HEK293 (cell line): ENCODE data around the gene STARD3.

Experiments
- PRDM1 ChIP-seq: fragments of 450-650 bp; formaldehyde crosslinking; IDR thresholded peaks from 2 replicates; pipeline ENCODE4; 2016; ENCODE audit warnings: missing biosample characterization, missing genetic modification characterization
- SCRT1 ChIP-seq: fragments of 450-650 bp; formaldehyde crosslinking; IDR thresholded peaks from 2 replicates; pipeline ENCODE4 v1.5.1; 2016; ENCODE audit warnings: missing biosample characterization, missing genetic modification characterization, borderline replicate concordance
- SCRT2 ChIP-seq: fragments of 450-650 bp; formaldehyde crosslinking; IDR thresholded peaks from 2 replicates; pipeline ENCODE4 v1.5.1; 2016; ENCODE audit warnings: missing biosample characterization, missing genetic modification characterization
- ZFP3 ChIP-seq: fragments of 450-650 bp; formaldehyde crosslinking; IDR thresholded peaks from 2 replicates; pipeline ENCODE4 v1.5.1; 2016; ENCODE audit warnings: low read depth, missing biosample characterization, missing genetic modification characterization
- ZFP37 ChIP-seq: fragments of 450-650 bp; formaldehyde crosslinking; IDR thresholded peaks from 2 replicates; pipeline ENCODE4 v1.5.1; 2016; ENCODE audit warnings: missing biosample characterization, missing genetic modification characterization
- ZIC2 ChIP-seq: fragments of 450-650 bp; formaldehyde crosslinking; IDR thresholded peaks from 2 replicates; pipeline ENCODE4 v1.5.1; 2016; ENCODE audit warnings: missing biosample characterization, missing genetic modification characterization
- ZNF121 ChIP-seq: fragments of 450-650 bp; formaldehyde crosslinking; IDR thresholded peaks from 2 replicates; pipeline ENCODE4 v1.5.1; 2016; ENCODE audit warnings: missing biosample characterization, missing genetic modification characterization
- ZNF138 ChIP-seq: fragments of 450-650 bp; formaldehyde crosslinking; IDR thresholded peaks from 2 replicates; pipeline ENCODE4 v1.5.1; 2016; ENCODE audit warnings: missing biosample characterization, missing genetic modification characterization, borderline replicate concordance
- ZNF157 ChIP-seq: fragments of 450-650 bp; formaldehyde crosslinking; IDR thresholded peaks from 2 replicates; pipeline ENCODE4 v1.5.1; 2016; ENCODE audit warnings: missing biosample characterization, missing genetic modification characterization
- ZNF16 ChIP-seq: fragments of 450-650 bp; formaldehyde crosslinking; IDR thresholded peaks from 2 replicates; pipeline ENCODE4 v1.5.1; 2016; ENCODE audit warnings: low read depth, missing biosample characterization, missing genetic modification characterization
- ZNF169 ChIP-seq: fragments of 450-650 bp; formaldehyde crosslinking; IDR thresholded peaks from 2 replicates; pipeline ENCODE4 v1.5.1; 2016; ENCODE audit warnings: missing biosample characterization, missing genetic modification characterization
- ZNF341 ChIP-seq: fragments of 450-650 bp; formaldehyde crosslinking; IDR thresholded peaks from 2 replicates; pipeline ENCODE4; 2016; ENCODE audit warnings: low read depth, missing biosample characterization, missing genetic modification characterization
- ZNF354C ChIP-seq: fragments of 450-650 bp; formaldehyde crosslinking; IDR thresholded peaks from 2 replicates; pipeline ENCODE4 v1.5.1; 2016; ENCODE audit warnings: missing biosample characterization, missing genetic modification characterization, low read depth, borderline replicate concordance
- ZNF404 ChIP-seq: fragments of 450-650 bp; formaldehyde crosslinking; IDR thresholded peaks from 2 replicates; pipeline ENCODE4 v1.5.1; 2017; ENCODE audit warnings: missing biosample characterization, missing genetic modification characterization
- ZNF423 ChIP-seq: fragments of 450-650 bp; formaldehyde crosslinking; IDR thresholded peaks from 2 replicates; pipeline ENCODE4 v1.5.1; 2016; ENCODE audit warnings: missing biosample characterization, missing genetic modification characterization
- ZNF558 ChIP-seq: fragments of 450-650 bp; formaldehyde crosslinking; IDR thresholded peaks from 2 replicates; pipeline ENCODE4 v1.5.1; 2016; ENCODE audit warnings: missing biosample characterization, missing genetic modification characterization
- ZNF623 ChIP-seq: fragments of 450-650 bp; formaldehyde crosslinking; IDR thresholded peaks from 2 replicates; pipeline ENCODE4 v1.5.1; 2016; ENCODE audit warnings: missing biosample characterization, missing genetic modification characterization
- ZNF664 ChIP-seq: fragments of 450-650 bp; formaldehyde crosslinking; IDR thresholded peaks from 2 replicates; pipeline ENCODE4 v1.5.1; 2016; ENCODE audit warnings: missing biosample characterization, missing genetic modification characterization
- TF ChIP-seq, protein P1 (sequence below): fragments of 450-650 bp; formaldehyde crosslinking; IDR thresholded peaks from 2 replicates; pipeline ENCODE4 v1.5.1; 2017; ENCODE audit warnings: missing biosample characterization, missing genetic modification characterization
- TF ChIP-seq, protein P2 (sequence below): fragments of 450-650 bp; formaldehyde crosslinking; IDR thresholded peaks from 2 replicates; pipeline ENCODE4; 2016; ENCODE audit warnings: missing biosample characterization, missing genetic modification characterization
- TF ChIP-seq, protein P3 (sequence below): fragments of 450-650 bp; formaldehyde crosslinking; IDR thresholded peaks from 2 replicates; pipeline ENCODE4 v1.5.1; 2016; ENCODE audit warnings: missing biosample characterization, missing genetic modification characterization
- TF ChIP-seq, protein P4 (sequence below): fragments of 450-650 bp; formaldehyde crosslinking; IDR thresholded peaks from 2 replicates; pipeline ENCODE4 v1.5.1; 2016; ENCODE audit warnings: missing biosample characterization, missing genetic modification characterization, low read depth
- TF ChIP-seq, protein P5 (sequence below): fragments of 450-650 bp; IDR thresholded peaks from 2 replicates; pipeline ENCODE4 v1.5.1; 2018; ENCODE audit warnings: missing biosample characterization, missing genetic modification characterization
- TF ChIP-seq, protein P6 (sequence below): fragments of 450-650 bp; formaldehyde crosslinking; conservative IDR thresholded peaks from 2 replicates; pipeline ENCODE4 v1.5.1; 2016; ENCODE audit warnings: low read depth, missing biosample characterization, missing genetic modification characterization
- TF ChIP-seq, protein P7 (sequence below): IDR thresholded peaks from 2 replicates; pipeline ENCODE4 v1.6.1; 2011; ENCODE audit warnings: mild to moderate bottlenecking, low read depth, low read length, borderline replicate concordance
- TF ChIP-seq, protein P8 (sequence below): fragments of 450-650 bp; formaldehyde crosslinking; IDR thresholded peaks from 2 replicates; pipeline ENCODE4 v1.5.1; 2016; ENCODE audit warnings: missing biosample characterization, missing genetic modification characterization

STARD3 gene

DNA sequence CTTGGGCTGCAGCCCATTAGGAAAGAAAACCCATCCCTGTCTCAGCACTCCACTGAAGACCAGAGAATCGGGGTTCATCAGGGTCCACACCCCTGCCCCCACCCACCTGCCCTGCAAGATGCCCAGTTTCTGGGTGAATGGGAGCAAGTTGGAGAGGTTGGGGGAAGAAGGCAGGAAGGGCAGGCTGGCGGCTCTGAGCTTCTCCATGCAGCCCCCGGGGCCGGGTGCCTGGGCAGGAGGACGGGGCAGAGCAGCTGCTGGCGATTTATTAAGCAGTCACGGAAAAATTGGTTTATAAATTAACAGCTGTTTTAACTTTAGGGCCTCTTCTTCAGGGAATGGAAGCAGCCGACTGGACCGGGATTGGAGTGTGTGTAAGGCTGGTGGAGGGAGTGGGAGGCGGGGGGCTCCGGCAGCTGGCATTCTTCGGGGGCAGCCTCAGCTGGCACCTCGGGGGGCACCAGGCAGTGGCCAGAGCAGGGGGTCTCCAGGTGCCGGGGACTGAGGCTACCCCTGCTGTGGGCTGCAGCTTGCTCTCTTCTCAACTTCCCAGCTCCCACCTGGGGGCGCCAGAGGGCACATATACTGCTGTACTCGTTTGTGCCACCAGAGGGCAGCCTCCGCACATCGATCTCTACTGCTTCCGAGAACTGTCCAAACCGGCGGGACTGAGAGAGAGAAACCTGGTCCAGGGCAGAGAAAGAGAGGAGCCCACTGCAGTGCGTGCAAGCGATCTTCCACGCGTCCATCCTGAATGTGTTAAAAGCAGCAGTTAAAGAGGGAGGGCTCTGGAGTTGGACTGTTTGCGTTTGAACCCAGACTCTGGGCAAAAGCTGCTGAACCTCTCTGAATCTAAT lies 15.2 kb upstream of the STARD3 start (continued):
- TF ChIP-seq, protein P1, sequence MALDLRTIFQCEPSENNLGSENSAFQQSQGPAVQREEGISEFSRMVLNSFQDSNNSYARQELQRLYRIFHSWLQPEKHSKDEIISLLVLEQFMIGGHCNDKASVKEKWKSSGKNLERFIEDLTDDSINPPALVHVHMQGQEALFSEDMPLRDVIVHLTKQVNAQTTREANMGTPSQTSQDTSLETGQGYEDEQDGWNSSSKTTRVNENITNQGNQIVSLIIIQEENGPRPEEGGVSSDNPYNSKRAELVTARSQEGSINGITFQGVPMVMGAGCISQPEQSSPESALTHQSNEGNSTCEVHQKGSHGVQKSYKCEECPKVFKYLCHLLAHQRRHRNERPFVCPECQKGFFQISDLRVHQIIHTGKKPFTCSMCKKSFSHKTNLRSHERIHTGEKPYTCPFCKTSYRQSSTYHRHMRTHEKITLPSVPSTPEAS (tag by site-specific recombination), result peak; percentile 12; the same call in 1 of the 2 replicates
- peak; percentile 85 for TF ChIP-seq ZIC2 (tag by site-specific recombination)
- TF ChIP-seq ZNF623 (tag by site-specific recombination), result no peak
- TF ChIP-seq PRDM1 (tag by site-specific recombination), result peak; percentile 43; the same call in 1 of the 2 replicates
- TF ChIP-seq ZNF404 (tag by site-specific recombination), result no peak
- TF ChIP-seq, protein P2, sequence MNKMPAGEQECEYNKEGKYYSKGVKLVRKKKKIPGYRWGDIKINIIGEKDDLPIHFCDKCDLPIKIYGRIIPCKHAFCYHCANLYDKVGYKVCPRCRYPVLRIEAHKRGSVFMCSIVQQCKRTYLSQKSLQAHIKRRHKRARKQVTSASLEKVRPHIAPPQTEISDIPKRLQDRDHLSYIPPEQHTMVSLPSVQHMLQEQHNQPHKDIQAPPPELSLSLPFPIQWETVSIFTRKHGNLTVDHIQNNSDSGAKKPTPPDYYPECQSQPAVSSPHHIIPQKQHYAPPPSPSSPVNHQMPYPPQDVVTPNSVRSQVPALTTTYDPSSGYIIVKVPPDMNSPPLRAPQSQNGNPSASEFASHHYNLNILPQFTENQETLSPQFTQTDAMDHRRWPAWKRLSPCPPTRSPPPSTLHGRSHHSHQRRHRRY (tag by site-specific recombination), result no peak
- TF ChIP-seq SCRT1, result no peak
- peak; percentile 71; the same call in 1 of the 2 replicates for TF ChIP-seq ZNF423 (tag by site-specific recombination)
- no peak for TF ChIP-seq ZNF169 (tag by site-specific recombination)
- no peak for TF ChIP-seq ZNF354C (tag by site-specific recombination)
- no peak for TF ChIP-seq ZFP3 (tag by site-specific recombination)
- TF ChIP-seq, protein P3, sequence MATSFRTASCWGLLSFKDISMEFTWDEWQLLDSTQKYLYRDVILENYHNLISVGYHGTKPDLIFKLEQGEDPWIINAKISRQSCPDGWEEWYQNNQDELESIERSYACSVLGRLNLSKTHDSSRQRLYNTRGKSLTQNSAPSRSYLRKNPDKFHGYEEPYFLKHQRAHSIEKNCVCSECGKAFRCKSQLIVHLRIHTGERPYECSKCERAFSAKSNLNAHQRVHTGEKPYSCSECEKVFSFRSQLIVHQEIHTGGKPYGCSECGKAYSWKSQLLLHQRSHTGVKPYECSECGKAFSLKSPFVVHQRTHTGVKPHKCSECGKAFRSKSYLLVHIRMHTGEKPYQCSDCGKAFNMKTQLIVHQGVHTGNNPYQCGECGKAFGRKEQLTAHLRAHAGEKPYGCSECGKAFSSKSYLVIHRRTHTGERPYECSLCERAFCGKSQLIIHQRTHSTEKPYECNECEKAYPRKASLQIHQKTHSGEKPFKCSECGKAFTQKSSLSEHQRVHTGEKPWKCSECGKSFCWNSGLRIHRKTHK (tag by site-specific recombination), result no peak
- TF ChIP-seq, protein P4, sequence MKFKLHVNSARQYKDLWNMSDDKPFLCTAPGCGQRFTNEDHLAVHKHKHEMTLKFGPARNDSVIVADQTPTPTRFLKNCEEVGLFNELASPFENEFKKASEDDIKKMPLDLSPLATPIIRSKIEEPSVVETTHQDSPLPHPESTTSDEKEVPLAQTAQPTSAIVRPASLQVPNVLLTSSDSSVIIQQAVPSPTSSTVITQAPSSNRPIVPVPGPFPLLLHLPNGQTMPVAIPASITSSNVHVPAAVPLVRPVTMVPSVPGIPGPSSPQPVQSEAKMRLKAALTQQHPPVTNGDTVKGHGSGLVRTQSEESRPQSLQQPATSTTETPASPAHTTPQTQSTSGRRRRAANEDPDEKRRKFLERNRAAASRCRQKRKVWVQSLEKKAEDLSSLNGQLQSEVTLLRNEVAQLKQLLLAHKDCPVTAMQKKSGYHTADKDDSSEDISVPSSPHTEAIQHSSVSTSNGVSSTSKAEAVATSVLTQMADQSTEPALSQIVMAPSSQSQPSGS (tag by site-specific recombination), result no peak
- no peak for TF ChIP-seq ZFP37 (tag by site-specific recombination)
- TF ChIP-seq, protein P5, sequence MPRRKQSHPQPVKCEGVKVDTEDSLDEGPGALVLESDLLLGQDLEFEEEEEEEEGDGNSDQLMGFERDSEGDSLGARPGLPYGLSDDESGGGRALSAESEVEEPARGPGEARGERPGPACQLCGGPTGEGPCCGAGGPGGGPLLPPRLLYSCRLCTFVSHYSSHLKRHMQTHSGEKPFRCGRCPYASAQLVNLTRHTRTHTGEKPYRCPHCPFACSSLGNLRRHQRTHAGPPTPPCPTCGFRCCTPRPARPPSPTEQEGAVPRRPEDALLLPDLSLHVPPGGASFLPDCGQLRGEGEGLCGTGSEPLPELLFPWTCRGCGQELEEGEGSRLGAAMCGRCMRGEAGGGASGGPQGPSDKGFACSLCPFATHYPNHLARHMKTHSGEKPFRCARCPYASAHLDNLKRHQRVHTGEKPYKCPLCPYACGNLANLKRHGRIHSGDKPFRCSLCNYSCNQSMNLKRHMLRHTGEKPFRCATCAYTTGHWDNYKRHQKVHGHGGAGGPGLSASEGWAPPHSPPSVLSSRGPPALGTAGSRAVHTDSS (tag by site-specific recombination), result no peak
- TF ChIP-seq ZNF558 (tag by site-specific recombination), result no peak
- TF ChIP-seq ZNF138 (tag by site-specific recombination), result no peak
- no peak for TF ChIP-seq ZNF157 (tag by site-specific recombination)
- TF ChIP-seq SCRT2, result no peak
- TF ChIP-seq ZNF664 (tag by site-specific recombination), result no peak
- TF ChIP-seq, protein P6, sequence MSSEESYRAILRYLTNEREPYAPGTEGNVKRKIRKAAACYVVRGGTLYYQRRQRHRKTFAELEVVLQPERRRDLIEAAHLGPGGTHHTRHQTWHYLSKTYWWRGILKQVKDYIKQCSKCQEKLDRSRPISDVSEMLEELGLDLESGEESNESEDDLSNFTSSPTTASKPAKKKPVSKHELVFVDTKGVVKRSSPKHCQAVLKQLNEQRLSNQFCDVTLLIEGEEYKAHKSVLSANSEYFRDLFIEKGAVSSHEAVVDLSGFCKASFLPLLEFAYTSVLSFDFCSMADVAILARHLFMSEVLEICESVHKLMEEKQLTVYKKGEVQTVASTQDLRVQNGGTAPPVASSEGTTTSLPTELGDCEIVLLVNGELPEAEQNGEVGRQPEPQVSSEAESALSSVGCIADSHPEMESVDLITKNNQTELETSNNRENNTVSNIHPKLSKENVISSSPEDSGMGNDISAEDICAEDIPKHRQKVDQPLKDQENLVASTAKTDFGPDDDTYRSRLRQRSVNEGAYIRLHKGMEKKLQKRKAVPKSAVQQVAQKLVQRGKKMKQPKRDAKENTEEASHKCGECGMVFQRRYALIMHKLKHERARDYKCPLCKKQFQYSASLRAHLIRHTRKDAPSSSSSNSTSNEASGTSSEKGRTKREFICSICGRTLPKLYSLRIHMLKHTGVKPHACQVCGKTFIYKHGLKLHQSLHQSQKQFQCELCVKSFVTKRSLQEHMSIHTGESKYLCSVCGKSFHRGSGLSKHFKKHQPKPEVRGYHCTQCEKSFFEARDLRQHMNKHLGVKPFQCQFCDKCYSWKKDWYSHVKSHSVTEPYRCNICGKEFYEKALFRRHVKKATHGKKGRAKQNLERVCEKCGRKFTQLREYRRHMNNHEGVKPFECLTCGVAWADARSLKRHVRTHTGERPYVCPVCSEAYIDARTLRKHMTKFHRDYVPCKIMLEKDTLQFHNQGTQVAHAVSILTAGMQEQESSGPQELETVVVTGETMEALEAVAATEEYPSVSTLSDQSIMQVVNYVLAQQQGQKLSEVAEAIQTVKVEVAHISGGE (tag by site-specific recombination), result no peak; the same call in 1 of the 2 replicates
- no peak for TF ChIP-seq ZNF341
- TF ChIP-seq, protein P7, sequence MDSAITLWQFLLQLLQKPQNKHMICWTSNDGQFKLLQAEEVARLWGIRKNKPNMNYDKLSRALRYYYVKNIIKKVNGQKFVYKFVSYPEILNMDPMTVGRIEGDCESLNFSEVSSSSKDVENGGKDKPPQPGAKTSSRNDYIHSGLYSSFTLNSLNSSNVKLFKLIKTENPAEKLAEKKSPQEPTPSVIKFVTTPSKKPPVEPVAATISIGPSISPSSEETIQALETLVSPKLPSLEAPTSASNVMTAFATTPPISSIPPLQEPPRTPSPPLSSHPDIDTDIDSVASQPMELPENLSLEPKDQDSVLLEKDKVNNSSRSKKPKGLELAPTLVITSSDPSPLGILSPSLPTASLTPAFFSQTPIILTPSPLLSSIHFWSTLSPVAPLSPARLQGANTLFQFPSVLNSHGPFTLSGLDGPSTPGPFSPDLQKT, result no peak
- TF ChIP-seq, protein P8, sequence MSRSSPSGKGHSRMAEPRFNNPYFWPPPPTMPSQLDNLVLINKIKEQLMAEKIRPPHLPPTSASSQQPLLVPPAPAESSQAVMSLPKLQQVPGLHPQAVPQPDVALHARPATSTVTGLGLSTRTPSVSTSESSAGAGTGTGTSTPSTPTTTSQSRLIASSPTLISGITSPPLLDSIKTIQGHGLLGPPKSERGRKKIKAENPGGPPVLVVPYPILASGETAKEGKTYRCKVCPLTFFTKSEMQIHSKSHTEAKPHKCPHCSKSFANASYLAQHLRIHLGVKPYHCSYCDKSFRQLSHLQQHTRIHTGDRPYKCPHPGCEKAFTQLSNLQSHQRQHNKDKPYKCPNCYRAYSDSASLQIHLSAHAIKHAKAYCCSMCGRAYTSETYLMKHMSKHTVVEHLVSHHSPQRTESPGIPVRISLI (tag by site-specific recombination), result no peak
- no peak for TF ChIP-seq ZNF16
- no peak for TF ChIP-seq ZNF121 (tag by site-specific recombination)
